T-cell (primary cell): ENCODE data around the gene PLCG2. TPM values are rescaled to one million over a fixed set of nuclear protein-coding genes. Genes with fewer than 3 reads are reported as not detected.

Experiments used
- ATAC-seq, 4 experiments: fragments of 200-7000 bp in 3 of 4; fragments of 150-1000 bp in 1 of 4; cut with Tn5 transposase; replicated peaks in 1 of 4; 1 replicate in 3 of 4; 2 replicates in 1 of 4; pipeline ENCODE4 v1.10.0; 2021; ENCODE audit warnings: moderate library complexity in 3 of 4, mild to moderate bottlenecking in 2 of 4, moderate number of reproducible peaks in 1 of 4
- CTCF ChIA-PET, 2 donors: fragments of 300-600 bp; sonication (Branson Sonifier 250); formaldehyde crosslinking; loops; one replicate each; lab custom pipeline; 2022; ENCODE audit warnings: antibody characterized with exemption in 2 of 2; lab: Charles Lee
- POLR2A ChIA-PET, 2 donors: fragments of 300-600 bp; sonication (Branson Sonifier 250); formaldehyde crosslinking; loops; one replicate each; lab custom pipeline; 2022; ENCODE audit warnings: antibody characterized with exemption in 2 of 2; lab: Charles Lee
- DNase-seq, 35 experiments: peaks; one replicate each; pipeline versions ENCODE4 v3.0.0 to v3.0.0-alpha.2; 2013 to 2023
- H3K27ac ChIP-seq: one replicate; pipeline ENCODE4 v1.5.1; 2013; ENCODE audit warnings: low read length
- H3K27me3 ChIP-seq, 2 experiments: replicated peaks in 1 of 2; 1 replicate in 1 of 2; 2 replicates in 1 of 2; pipeline versions ENCODE4 v1.6.1 to v1.7.0; 2013; ENCODE audit warnings: low read length in 1 of 2, mixed read lengths in 1 of 2; ENCODE audit not compliant: control insufficient read depth in 2 of 2, insufficient read depth in 2 of 2; ENCODE audit errors: extremely low read depth in 1 of 2
- H3K36me3 ChIP-seq, 2 donors: 1 replicate in 1 of 2; 2 replicates in 1 of 2; pipeline versions ENCODE4 v1.6.1 to v1.7.0; 2013; ENCODE audit warnings: low read length in 1 of 2; ENCODE audit not compliant: control insufficient read depth in 2 of 2, insufficient read depth in 1 of 2; ENCODE audit errors: extremely low read depth in 1 of 2
- H3K4me1 ChIP-seq, 2 experiments: 1 replicate in 1 of 2; 2 replicates in 1 of 2; pipeline versions ENCODE4 v1.6.1 to v1.7.0; 2013; ENCODE audit warnings: low read length in 2 of 2, mixed read lengths in 1 of 2; ENCODE audit not compliant: insufficient read depth in 2 of 2, control insufficient read depth in 1 of 2; ENCODE audit errors: extremely low read depth in 1 of 2
- H3K4me3 ChIP-seq, 2 donors: 1 replicate in 1 of 2; 2 replicates in 1 of 2; pipeline versions ENCODE4 v1.5.1 to v1.7.0; 2013; ENCODE audit warnings: mild to moderate bottlenecking in 2 of 2, low read length in 1 of 2, moderate library complexity in 1 of 2; ENCODE audit not compliant: control insufficient read depth in 1 of 2; ENCODE audit errors: extremely low read depth in 1 of 2
- H3K9me3 ChIP-seq: 2 replicates; pipeline ENCODE4 v1.7.0; 2013
- H3K27ac Mint-ChIP-seq, 2 donors: one replicate each; pipeline ENCODE4 v1.8.0; 2020 to 2021; ENCODE audit warnings: mild to moderate bottlenecking in 2 of 2, mixed read lengths in 2 of 2
- H3K27me3 Mint-ChIP-seq, 2 donors: one replicate each; pipeline ENCODE4 v1.8.0; 2021 to 2022; ENCODE audit warnings: mixed read lengths in 2 of 2
- H3K36me3 Mint-ChIP-seq: one replicate; pipeline ENCODE4 v1.8.0; 2021; ENCODE audit warnings: mixed read lengths
- H3K4me1 Mint-ChIP-seq, 3 donors: one replicate each; pipeline ENCODE4 v1.8.0; 2020 to 2022; ENCODE audit warnings: mixed read lengths in 3 of 3, mild to moderate bottlenecking in 1 of 3
- H3K4me3 Mint-ChIP-seq, 3 donors: one replicate each; pipeline ENCODE4 v1.8.0; 2020 to 2022; ENCODE audit warnings: mild to moderate bottlenecking in 3 of 3, mixed read lengths in 3 of 3, moderate library complexity in 3 of 3
- H3K9me3 Mint-ChIP-seq, 3 donors: one replicate each; pipeline ENCODE4 v1.8.0; 2020 to 2022; ENCODE audit warnings: mixed read lengths in 3 of 3
- WGBS: methylation state at CpG from one replicate; pipeline ENCODE4 v1.1.5; 2013; ENCODE audit warnings: missing lambda C conversion rate; ENCODE audit not compliant: insufficient coverage; 5-methylcytosine and 5-hydroxymethylcytosine counted together
- total RNA-seq, 35 experiments: library from RNA in 6 of 35; stranded (reverse) in 6 of 35; fragments of 120-200 nt in 1 of 35; gene quantifications; one replicate each; pipeline versions ENCODE4 v1.2.1 to v1.2.4 and lab custom pipeline; 2013 to 2026

The PLCG2 gene
- total RNA-seq, 5 donors from 2014 or later (not counting 1 experiment from before 2014, with no cell fraction given): 7.5 to 27.1 (median 12.1) TPM

DNA sequence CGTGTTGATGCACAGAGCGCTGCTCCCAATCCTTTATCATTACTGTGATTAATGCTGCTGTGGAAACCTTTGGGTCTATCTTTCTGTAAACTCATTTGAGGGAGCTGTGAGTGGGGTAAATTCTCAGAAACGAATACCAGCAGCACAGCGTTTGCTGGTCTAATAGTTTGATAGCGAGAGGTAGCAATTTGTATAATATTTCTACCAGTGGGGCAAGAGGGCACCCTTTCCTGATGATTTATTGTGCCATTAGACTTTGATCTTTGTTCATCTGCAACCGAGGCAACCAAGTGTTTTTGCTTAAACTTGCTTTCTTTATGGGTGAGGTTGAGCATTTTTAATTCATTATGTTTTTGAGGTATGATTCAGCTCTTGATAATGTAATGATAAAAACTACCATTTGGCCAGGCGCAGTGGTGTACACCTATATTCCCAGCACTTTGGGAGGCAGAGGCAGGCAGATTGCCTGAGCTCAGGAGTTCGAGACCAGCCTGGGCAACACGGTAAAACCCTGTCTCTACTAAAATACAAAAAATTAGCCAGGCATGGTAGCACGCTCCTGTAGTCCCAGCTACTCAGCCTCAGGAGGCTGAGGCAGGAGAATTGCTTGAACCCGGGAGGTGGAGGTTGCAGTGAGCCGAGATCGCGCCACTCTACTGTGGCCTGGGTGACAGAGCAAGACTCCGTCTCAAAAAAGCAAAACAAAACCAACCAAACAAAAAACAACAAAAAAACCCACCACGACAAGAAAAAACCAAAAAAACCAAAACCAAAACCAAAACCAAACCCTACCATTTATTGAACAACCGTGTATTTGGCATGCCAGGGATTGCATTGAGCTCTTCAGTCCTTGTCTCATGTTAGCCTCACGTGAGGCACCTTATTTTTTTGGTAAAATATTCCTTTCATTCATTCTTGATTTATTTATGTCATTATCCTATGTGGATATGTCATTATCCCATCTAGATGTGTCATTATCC is 81.5 kb downstream of the PLCG2 start:
- Histone ChIP-seq H3K27me3 (peaks cover 0 to 5% of the 10 kb centered on the region in 2 experiments), H3K4me3 (no peak overlapping the region), H3K27ac (no peak overlapping the region), H3K9me3 (no peaks in the 10 kb centered on the region), H3K4me1 (no peaks in the 10 kb centered on the region), H3K36me3 (peaks cover 0 to 3% of the 10 kb centered on the region in 2 donors)
- H3K36me3 Mint-ChIP-seq: no peaks in the 10 kb centered on the region
- CTCF ChIA-PET: interaction anchor here in 1 of 2 donors (0.8 kb wide), 1 partner anchor 60 kb away, joined by 3 read pairs; no protein-coding TSS in a partner anchor
- WGBS: 81% methylated on average over 13 of the region's 18 CpGs
- H3K9me3 Mint-ChIP-seq: no peaks in the 10 kb centered on the region
- H3K4me3 Mint-ChIP-seq: no peak overlapping the region
- POLR2A ChIA-PET: no interaction called here
- H3K27me3 Mint-ChIP-seq: peaks cover 0 to 3% of the 10 kb centered on the region in 2 donors
- DNase-seq (no peak), ATAC-seq (no peak)
- peaks cover 0 to 9% (median 0%) of the 10 kb centered on the region in 3 donors for H3K4me1 Mint-ChIP-seq
- H3K27ac Mint-ChIP-seq: no peak overlapping the region

DNA sequence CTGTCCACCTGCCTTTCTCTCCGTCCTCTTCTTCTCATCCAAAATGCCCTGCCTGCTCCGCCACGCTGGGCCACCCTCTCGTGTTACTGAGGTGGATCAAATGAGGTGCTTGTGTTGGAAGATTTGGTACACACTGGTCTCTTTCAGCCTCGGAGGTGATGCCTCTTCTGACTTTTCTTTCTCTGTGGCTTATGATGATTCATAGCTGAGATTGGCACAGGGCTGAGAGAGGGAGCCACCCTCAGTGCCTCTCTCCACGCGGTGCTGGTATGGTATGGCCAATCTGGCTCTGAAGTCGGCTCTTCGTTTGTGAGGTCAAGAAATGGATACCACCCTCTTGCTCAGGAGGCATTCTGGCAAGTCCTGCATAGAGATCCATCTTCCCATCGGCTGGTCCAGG is 82.4 kb downstream of the PLCG2 start:
- H3K27me3 Mint-ChIP-seq: peaks cover 0 to 3% of the 10 kb centered on the region in 2 donors
- WGBS: 75% methylated on average over 4 of the region's 10 CpGs
- Histone ChIP-seq H3K36me3 (peaks cover 0 to 3% of the 10 kb centered on the region in 2 donors), H3K27ac (no peak overlapping the region), H3K4me1 (no peaks in the 10 kb centered on the region), H3K4me3 (no peak overlapping the region), H3K9me3 (no peaks in the 10 kb centered on the region), H3K27me3 (peaks cover 0 to 5% of the 10 kb centered on the region in 2 experiments)
- peaks cover 0 to 9% (median 0%) of the 10 kb centered on the region in 3 donors for H3K4me1 Mint-ChIP-seq
- no peaks in the 10 kb centered on the region for H3K36me3 Mint-ChIP-seq
- no peak overlapping the region for H3K4me3 Mint-ChIP-seq
- ATAC-seq: no peak
- H3K9me3 Mint-ChIP-seq: no peaks in the 10 kb centered on the region
- no peak for DNase-seq
- no peak overlapping the region for H3K27ac Mint-ChIP-seq
- CTCF ChIA-PET: no interaction called here
- POLR2A ChIA-PET: no interaction called here

DNA sequence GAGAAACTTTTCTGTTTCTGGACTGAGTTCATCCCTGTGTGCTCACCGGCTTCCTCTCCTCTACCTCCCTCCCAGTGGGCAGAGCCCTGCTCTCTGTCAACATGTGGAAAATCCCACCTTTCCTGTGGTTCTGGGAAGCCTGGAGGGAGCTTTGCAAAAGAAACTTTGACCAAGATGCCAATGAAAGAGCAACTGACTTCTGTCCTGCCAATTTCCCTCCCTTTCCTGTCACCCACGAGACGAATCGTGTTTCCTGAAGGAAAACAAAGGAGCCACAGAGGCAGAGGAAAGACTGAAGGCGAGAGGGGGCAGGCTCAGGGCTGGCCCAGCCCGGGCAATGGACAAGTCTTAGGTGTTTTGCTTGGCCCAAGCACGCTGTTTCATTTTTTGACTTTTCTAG is 82.8 kb downstream of the PLCG2 start:
- POLR2A ChIA-PET: no interaction called here
- WGBS: 79% methylated on average over 6 of the region's 7 CpGs
- Mint-ChIP-seq H3K27ac (no peak overlapping the region), H3K4me3 (no peak overlapping the region), H3K9me3 (no peaks in the 10 kb centered on the region), H3K4me1 (peaks cover 0 to 11% (median 0%) of the 10 kb centered on the region in 3 donors), H3K27me3 (peaks cover 0 to 6% of the 10 kb centered on the region in 2 donors), H3K36me3 (no peaks in the 10 kb centered on the region)
- ATAC-seq (no peak), DNase-seq (no peak)
- Histone ChIP-seq H3K9me3 (no peaks in the 10 kb centered on the region), H3K27me3 (peaks cover 0 to 7% of the 10 kb centered on the region in 2 experiments), H3K36me3 (peaks cover 0 to 3% of the 10 kb centered on the region in 2 donors), H3K4me3 (no peak overlapping the region), H3K4me1 (no peaks in the 10 kb centered on the region), H3K27ac (no peak overlapping the region)
- CTCF ChIA-PET: no interaction called here

DNA sequence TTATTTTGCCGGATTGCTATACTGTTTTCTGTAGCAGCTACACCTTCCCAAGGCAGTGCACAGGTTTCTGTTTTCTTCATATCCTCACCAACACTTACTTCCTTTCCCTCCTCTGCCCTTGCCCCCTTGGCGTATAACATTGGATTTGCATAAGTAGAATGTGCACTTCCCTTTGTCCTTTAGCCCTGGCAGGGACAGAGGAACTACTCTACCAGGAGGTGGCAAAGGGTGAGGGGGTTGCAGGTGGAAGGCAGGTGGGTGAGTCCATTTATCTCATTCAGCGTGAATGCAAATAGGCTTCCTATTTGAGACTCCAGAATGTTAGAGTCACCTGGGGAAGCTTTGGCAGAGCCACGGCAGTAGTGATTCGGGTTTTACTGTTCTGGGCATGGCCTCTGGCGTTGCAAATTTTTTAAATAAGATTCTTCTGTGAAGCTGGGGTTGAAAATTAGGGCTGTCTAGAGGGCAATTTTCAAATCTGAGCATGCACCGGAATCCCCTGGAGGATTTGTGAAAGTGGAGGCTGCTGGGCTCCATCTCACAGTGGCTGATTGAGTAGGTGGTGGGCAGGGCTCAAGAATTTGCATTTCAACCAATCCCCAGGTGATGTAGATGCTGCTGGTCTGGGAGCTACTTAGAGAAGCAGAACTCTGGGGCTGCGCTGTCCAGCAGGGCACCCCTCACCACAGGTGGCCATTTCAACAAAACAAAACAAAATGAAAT is 84.7 kb downstream of the PLCG2 start:
- Histone ChIP-seq H3K4me1 (no peaks in the 10 kb centered on the region), H3K36me3 (peaks cover 0 to 3% of the 10 kb centered on the region in 2 donors), H3K9me3 (no peaks in the 10 kb centered on the region), H3K27ac (no peak overlapping the region), H3K4me3 (no peak overlapping the region), H3K27me3 (peaks cover 0 to 7% of the 10 kb centered on the region in 2 experiments)
- ChIA-PET CTCF (no interaction called here), POLR2A (no interaction called here)
- Mint-ChIP-seq H3K36me3 (no peaks in the 10 kb centered on the region), H3K4me1 (peaks cover 0 to 11% (median 0%) of the 10 kb centered on the region in 3 donors), H3K4me3 (no peak overlapping the region), H3K9me3 (no peaks in the 10 kb centered on the region), H3K27me3 (peaks cover 0 to 6% of the 10 kb centered on the region in 2 donors), H3K27ac (no peak overlapping the region)
- ATAC-seq (no peak), DNase-seq (no peak)
- 70% methylated on average over 6 of the region's 8 CpGs for WGBS

DNA sequence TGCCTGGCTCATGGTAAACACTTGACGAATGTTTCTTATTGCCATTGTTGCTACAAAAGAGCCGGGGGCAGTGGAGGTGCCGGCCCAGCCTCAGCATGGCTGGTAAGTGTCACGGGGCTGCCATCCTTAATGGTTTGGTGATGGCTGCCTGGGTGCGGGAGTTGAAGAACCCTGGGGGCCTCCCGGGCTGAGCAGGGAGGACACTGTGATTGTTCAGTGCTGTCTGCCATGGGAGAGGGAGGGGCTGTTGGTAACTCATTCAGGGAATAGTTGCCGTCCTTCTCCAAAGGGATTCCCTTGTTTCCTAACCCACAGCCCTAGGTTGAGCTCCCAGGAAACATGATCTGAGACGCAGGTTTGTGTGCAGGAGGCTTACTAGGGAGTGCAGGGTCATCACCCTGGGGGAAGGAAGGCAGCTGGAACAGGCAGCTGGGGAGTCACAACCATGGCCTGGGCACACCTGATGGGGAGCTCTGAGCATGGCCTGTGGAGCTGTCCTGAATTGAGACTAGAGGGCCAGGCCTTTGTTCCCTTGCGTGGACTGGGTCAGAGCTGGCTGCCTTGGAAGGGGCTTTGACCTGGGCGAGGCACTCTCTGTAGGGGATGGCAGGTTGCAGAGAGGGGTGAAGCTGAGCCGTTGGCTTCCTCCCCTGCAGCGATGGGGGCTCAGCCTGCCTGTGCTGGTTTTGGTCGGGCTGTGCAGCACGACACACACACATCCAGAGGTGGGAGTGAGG is 85.7 kb downstream of the PLCG2 start:
- WGBS: 88% methylated on average over 7 of the region's 14 CpGs
- Mint-ChIP-seq H3K4me3 (no peak overlapping the region), H3K27ac (no peak overlapping the region), H3K9me3 (no peaks in the 10 kb centered on the region), H3K36me3 (no peaks in the 10 kb centered on the region), H3K27me3 (peaks cover 0 to 6% of the 10 kb centered on the region in 2 donors), H3K4me1 (peaks cover 0 to 11% (median 0%) of the 10 kb centered on the region in 3 donors)
- DNase-seq: no peak
- ATAC-seq: no peak
- Histone ChIP-seq H3K27ac (no peak overlapping the region), H3K4me1 (no peaks in the 10 kb centered on the region), H3K4me3 (no peak overlapping the region), H3K9me3 (no peaks in the 10 kb centered on the region), H3K36me3 (no peaks in the 10 kb centered on the region), H3K27me3 (peaks cover 0 to 7% of the 10 kb centered on the region in 2 experiments)
- ChIA-PET POLR2A (no interaction called here), CTCF (no interaction called here)
